ENCODE data around the gene SEMA3E.
"Not testable (repeated sequence)": the region's sequence is repeated elsewhere in the genome, so short reads cannot be mapped to it uniquely, and the experiment has no call there.

Gene SEMA3E

DNA sequence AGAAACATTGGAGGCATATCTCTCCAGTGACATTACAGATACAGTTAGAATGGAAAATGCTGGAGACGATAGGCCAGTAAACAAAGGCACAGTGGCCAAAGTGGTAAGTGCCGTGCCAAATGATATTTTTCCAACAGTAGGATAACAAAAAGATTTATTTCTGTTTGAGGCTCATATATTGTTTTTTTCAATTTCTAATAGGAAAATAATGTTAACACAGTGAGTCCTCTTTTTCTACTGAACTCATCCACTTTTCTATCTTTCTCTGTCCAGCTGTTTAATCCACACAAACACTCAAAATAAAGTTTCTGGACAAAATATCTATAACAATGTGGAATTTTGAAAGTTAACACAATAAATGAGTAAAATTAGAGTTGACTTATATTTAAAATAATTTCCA lies 201.3 kb downstream of the SEMA3E start:
- DNase-seq: no peak

DNA sequence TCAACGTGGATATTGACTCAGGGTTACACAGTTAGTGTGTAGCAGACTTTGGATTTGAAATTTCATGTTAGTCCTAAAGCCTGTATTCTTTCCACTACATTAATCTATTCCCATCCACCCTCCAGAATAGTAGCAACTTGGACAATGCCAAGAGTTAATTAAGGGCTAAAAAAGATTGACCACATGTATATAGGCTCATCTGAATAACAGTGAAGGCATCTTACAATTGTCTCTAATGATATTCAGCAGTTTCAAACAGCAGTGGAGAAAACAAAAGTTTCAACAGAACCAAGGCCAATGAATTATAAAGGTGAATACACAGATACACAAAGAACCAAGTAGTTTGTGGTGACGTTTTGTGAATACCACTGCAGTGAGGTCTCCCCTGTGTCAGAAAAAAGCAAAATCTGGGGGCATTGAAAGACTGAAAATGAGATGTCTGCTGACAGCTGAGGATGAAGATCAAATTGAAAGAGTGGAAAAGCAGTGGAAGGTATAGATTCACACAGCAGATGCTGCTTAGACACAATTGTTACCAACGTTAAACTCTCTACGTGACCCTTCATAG lies 202.8 kb downstream of the SEMA3E start:
- no peak for DNase-seq

DNA sequence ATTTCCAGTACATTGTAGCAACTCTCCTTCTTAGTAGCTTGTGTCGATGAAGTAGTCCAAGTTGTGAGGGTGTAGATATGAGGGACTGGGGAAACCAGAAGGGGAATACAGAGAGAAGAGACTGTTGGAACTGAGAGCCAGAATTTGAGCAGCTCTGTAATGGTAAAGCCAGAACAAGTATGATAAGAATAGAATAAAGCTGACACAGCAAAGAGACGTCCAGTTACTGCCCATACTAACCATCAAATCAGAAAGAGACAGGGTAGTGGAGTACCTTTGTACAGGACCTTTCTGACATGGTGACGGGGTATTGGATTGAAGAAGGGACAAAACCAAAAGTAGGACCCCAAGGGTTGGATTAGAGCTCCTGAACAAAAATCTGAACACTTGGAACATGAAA lies 206.0 kb downstream of the SEMA3E start:
- no peak for DNase-seq

DNA sequence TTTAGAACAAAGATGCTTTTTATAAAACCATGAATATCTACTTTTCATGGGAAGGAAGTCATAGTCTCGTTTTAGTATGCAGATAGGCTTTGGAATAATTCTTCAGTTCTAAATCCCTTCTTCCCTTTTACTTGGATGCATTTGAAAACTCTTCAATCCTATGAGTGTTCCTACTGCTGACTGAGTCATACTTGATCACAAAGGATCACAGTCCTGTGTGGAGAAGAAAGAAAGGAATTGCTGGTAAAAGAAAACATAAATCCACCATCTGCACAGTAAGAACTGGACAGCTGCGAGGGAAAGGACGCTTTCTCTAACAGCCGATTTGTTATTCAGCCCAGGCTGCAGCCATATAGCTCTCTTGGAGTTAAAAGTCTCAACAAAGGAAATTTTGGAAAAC lies 209.9 kb downstream of the SEMA3E start:
- no peak for DNase-seq

DNA sequence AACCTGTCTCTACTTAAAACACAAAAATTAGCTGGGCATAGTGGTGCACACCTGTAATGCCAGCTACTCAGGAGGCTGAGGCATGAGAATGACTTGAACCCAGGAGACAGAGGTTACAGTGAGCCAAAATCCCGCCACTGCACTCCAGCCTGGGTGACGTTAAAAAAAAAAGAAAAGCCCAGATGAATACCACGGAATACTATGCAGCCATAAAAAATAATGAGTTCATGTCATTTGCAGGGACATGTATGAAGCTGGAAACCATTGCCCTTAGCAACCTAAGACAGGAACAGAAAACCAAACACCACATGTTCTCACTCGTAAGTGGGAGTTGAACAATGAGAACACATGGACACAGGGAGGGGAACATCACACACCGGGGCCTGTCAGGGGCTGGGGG lies 218.7 kb downstream of the SEMA3E start:
- DNase-seq: not testable (repeated sequence)

DNA sequence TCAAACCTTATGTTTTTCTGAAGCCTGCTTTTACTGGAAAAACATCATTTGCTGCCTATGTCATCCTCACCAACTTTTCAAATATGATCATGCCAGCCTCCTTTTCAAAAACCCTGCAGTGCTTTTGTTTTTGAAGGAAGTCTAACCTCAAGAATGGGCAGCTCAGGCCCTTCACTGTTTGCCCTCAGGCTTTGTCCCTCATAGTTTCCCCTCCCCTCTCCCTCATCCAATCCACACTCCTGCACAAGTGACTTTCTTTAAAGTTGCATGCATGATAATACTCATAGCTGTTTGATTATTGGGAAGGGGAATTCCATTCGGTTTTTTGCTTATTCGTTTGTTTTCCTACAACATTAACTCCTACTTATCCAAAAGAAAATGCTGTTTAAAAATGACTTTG lies 219.4 kb downstream of the SEMA3E start:
- DNase-seq: no peak

DNA sequence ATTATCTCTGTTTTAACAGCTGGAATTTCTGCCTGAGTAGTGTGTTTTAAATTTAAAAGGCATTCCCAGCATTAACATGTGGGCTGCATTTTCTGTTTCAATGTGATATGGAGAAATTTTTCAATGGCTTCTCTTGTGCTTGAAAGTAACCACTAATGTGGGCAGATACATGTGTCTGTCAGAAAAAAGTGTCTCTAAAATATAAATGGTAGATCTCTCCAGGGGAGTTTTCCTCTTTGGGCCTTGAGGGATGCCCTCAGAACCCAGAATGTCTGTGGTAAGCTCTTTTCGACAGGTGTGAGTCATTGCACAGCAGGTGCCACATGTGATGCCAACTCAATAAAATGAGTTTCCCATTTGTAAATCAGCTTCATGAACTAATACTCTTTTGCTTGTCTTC lies 221.1 kb downstream of the SEMA3E start:
- DNase-seq: no peak

DNA sequence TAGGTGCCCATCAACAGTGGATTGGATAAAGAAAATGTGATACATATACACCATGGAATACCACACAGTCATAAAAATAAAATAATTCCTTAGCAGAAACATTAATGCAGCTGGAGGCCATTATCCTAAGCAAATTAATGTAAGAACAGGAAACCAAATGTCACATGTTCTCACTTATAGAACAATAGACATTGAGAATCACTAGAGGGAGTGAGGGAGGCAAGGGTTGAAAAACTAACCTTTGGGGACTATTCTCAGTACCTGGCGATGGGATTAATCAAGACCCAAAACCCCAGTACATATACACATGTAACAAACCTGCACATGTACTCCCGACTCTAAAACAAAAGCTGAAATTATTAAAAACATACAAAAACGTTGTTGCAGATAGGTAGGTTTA lies 222.6 kb downstream of the SEMA3E start:
- DNase-seq: no peak

DNA sequence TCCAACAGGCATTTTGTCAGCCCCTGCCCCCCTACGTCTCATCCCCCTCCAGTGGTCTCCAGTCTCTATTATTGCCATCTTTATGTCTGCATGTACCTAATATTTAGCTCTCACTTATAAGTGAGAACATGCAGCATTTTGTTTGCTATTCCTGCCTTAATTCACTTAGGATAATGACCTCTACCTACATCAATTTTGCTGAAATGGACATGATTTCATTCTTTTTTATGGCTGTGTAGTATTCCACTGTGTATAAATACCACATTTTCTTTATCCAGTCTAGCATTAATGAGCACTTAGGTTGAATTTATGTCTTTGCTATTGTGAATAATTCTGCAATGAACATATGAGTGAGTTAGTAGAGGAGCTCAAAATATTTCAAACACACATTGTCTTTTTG lies 229.9 kb downstream of the SEMA3E start:
- DNase-seq: no peak

DNA sequence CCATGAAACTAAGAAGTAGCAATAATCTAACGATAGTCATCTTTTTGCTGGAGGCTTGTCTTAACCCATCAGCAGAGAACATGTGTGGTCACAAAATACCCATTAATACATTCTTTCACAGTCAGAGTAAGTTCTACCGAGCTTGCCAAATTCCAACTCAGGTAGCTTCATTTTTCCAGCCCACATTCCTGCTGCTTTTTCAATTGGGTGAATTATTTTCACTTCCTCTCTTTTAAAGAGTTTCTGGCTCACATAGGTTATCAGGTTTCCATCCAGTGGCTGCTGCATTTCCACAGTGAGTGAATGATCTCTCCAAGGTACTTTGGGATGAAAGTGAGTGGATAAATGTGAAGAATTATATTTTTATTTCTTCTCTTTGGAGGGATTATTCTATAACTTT lies 233.1 kb downstream of the SEMA3E start:
- no peak for DNase-seq

DNA sequence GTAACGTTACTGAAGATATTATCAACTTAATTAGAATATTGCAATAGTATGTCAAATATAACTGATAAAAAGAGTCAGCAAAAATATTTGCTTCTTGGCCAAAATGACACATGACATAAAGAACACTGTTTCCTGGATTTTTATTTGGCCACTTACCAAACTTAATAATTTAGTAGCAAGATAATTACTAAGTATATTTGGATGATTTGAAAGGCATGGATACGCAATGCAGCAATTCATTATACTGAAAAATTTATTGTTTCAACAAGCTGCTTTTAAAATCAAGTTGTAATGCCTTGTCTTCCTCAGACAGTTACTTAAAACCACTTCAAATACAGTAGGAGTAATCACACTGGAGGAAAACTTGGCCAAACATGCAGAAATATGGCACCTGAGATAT lies 234.0 kb downstream of the SEMA3E start:
- DNase-seq: no peak

DNA sequence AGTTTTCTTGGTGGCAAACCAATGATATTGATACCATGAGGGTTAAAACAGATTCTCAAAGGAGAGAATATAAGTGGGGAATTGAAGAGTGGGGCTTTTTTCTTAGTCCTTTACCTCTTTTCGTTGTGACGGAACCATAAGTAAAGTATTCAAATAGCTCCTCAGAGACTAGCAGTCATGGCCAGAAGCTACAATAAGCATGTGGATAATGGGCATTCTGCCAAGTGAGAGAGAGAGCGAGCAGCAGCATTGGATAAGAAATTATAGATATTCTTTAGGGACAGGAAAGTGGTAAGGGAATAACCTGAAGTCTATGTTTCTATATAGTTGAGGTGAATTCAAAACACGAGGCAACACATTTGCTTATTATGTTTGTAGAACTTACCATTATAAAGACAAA lies 235.1 kb downstream of the SEMA3E start:
- DNase-seq: no peak

DNA sequence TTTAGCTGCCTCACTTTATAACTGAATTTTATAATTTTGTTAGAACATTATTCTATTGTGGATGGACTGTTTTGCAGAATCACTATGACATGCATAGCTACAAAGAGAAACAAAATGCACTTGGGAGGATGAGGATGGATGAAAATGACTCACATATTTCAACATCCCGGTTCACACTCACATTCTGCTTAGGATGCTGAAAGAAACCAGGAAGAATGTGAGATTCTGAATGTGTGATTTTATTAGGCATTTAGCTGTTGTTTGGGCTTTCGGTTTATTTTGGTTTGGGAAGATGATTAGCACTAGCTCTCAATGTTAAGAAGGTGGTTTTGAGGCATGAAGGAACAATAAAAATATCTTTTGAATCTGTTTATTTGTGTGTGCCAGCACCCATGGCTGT lies 235.5 kb downstream of the SEMA3E start:
- no peak for DNase-seq

DNA sequence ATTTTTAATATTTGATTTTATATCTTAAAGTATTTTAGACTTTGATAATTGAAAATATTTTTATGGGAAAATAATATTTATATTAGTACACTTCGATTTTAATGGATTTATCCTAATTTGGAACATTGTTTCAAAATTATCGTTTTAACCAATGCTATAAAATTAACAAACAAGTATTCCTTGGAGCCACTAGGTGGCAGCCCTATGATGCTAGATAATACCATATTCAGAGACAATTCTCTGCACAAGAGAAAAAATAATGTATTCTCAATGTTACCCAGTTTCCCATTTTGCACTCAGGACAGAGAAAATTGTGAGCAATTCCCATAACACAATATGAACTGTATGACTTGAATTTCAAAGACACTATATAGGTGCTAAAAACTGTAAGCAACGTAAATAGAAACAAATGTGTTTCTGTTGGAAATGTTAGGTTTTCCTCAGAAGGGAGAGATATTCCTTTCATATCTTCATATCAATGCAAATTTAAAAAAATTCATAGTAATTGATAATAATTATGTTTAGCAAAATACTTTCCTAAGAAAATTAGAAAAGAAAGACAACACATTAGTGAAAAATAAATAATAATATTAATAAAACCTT lies 237.8 kb downstream of the SEMA3E start:
- DNase-seq: no peak

DNA sequence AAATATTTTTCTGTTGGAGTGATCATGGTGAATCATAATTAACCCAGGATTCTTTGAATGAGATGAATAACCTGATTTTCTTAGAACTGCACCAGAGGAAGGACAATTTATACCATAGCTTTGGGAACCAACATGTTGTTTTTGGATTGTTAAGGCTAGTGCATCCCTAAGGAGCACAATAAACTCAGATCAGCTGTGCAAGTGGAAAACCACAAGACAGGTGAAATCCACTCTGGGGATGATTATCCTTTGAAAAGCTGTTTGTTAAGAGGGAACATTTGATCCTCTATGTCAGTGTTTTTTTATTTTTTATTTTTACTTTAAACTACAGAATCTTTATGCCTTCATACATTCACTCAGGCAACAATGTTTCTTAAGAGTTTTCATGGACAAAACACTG lies 254.2 kb downstream of the SEMA3E start:
- no peak for DNase-seq

DNA sequence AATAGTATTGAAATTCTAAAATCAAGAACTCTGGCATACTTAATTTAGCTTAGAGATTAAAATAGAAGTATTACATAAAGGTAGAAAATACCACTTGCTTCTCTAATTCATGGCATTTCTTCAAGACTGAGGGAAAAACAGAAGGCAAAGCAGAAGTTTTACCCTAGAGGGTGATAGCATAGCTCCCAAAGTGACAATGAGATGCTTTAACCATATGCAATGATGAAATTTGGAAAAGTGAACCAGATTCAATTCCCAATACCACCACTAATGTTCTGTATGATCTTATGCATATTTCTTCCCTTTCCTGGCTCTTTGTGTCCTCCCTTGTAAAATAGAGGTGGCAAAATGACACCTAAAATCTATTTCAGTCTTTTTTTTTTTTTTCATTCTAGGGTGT lies 260.5 kb downstream of the SEMA3E start:
- DNase-seq: no peak

DNA sequence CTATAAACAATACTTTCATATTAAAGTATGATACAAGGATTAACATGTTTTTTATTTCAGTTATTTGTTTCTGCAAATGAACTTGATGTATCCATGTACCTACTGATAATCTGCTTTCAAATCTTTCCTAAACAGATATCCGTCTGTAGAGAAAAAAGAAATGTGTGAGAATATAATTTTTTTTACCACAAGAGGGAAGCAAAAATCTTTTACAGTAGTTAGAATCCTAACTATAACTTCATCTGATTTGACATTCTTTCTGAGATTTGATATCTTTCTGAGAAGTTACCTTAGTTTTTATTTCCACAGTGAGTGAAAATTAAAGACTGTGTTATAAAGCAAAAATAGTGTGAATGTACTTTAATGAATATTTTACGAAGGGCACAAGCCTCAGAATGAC lies 282.3 kb downstream of the SEMA3E start:
- no peak for DNase-seq

DNA sequence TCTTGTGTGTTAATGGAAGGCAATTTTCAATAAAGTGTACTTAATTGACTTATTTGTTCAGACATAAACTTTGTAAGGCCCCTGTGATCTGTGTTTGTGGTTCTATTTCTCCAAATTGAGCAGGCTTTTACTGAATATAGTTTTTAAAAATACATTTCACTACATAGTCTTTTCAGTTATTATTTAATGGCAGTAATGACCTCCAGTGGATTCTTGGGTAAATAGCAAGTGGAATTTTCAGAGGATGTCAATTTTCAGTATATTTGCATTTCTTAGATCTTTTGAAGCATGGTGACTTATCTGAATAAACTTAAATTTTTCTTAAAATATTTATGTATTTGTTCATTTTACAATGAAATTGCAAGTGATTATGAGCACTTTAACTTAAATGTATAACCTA lies 283.2 kb downstream of the SEMA3E start:
- DNase-seq: no peak

DNA sequence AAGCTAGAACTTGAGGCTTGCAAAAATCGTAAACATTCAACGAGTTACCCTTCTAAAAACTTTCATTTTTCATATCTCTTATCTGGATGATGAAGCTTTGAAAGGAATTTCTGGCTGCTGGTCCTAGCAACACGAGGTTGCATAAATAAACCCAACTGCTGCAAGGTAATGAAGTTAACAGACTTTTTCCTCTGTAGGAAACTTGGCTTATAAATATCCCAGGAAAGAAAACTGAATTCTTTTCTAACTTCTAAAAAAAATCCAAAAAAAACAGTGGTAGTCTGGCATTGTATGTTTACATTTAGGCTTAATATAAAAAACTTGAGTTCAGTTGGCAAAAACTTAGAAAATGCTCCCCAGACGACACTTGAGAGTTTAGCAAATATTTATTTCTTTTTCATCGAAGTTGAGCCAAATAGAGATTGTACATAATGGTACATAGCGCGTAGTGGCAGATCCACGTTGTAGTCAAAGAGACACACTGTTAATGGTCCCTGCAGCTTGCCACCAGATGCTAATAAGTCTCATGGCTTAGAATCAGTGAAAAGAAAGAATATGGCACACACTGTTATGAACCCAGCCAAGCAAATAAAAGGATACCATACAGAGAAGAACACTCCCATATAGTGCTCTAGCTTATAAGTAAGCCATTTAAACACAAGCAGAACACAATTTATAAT lies 285.9 kb downstream of the SEMA3E start:
- DNase-seq: no peak

DNA sequence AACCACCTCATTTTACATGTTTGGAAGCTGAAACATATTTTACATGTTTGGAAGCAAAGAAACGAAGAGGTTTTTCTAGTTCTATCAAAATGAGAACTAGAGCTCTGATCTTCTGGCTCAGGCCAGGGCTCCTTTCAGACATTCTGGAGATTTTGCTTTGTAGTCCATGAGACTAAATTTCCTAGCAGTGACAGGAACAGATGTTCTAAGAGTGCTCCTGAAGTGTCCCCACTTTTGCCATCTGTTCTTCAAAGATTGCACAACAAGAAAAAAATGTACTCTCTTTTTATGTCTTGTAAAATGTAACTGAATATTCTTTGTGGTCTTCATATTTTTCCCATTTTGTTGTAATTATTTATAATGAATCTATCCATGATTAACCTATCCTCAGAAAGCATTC lies 289.8 kb downstream of the SEMA3E start:
- no peak for DNase-seq

DNA sequence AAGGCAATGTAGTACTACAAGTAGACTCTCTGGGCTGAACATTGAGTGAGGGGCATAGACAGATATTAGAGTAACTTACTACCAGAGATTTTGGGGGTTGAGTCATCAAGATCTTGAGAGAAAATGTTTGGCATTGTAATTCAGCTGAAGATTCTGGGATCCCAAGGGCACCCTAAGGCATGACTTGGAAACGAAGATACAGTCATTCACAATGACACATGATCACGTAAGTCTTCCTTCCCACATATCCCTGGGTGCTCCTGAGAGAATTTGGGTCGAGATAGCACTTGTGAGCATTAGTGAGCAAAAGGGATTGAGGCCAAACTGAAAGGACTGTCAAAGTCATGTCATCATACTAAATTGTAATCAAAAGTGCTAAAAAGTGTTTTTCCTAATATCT lies 293.8 kb downstream of the SEMA3E start:
- no peak for DNase-seq

DNA sequence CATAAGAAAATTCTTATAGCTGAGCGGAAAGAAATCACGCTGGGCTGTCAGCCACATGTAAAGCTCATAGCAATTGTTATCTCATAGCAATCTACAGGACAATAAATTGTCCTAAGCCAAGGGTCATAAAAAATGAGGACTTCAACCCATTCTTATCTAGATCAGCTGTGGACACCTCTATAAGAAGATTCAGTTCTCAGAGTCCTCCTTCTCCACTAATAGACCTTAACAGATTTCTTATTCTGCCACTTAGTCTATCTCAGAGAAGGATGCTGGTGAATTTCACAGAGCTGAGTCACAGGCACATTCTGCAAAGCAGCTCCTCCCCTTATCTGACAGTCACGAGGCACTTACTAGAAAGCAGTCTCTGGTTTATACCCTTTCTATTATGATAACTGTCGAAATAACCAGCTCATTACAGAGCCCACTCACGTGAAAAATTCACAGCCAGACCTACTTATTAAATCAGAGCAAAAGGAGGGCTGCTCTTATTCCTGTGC lies 300.9 kb downstream of the SEMA3E start:
- no peak for DNase-seq

DNA sequence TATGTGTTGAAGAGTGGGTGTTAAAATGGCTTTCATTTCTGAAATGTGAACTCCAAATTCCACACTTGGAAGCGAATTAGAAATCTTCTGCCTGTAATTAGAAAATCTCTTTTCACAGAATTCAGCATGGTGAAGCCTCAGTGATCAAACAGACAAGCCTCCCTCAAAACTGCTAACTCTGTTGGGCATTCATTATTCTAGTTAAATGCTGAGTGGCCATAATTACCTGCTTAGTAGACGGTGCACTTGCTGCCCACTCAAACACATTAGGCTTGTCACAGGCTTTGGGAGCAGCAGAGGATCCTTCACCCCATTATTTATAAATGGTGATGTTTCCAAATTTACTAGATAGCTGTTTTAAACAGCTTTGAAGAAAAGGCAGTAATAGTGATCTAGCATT lies 309.0 kb downstream of the SEMA3E start:
- DNase-seq: no peak

DNA sequence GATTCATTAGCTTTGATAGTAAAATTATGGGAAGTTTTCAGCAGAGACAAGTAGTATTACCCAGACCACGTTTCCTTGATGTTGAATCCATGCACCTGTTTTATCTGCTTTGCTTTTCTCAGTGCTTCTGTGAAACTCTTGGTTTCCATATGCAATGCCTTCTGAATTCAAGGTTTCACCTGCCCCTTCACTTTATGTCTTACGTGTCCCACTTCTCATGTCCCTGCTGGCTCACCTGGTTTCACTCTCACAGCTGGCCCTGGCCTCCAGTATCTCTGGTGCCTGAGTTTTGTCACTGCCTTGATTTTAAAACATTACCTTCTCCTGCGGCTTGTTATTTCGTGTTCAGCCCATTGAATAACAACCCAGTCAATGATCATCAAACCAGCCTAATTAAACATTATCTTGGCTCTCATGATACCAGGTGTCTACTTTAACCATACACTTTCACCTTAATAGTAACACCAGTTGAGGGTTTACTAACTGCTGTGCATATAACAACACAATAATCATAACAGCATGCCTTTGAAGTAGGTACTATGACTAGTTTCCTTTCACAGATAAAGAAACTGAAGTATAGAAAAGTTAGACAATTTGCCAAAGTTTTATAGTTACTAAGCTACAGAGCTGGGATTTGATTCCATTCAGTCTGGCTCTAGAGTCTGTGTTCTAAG lies 310.5 kb downstream of the SEMA3E start:
- DNase-seq: no peak
